CD4-positive, CD25-positive, alpha-beta regulatory T cell (primary cell): ENCODE measurements around the gene MEGF6. TPM values are rescaled to one million over a fixed set of nuclear protein-coding genes. Genes with fewer than 3 reads are reported as not detected.

Experiments
- ATAC-seq, 2 donors: fragments of 150-1000 bp; cut with Tn5 transposase; one replicate each; pipeline ENCODE4 v1.10.0; 2021; ENCODE audit warnings: low read depth in 2 of 2, moderate number of reproducible peaks in 2 of 2, moderate library complexity in 1 of 2
- DNase-seq, 3 donors: peaks; one replicate each; pipeline versions ENCODE4 v3.0.0 to v3.0.0-alpha.2; 2012 to 2022; ENCODE audit warnings: mixed read lengths in 1 of 3
- H3K27ac ChIP-seq: one replicate; pipeline ENCODE4 v1.7.0; 2013; ENCODE audit warnings: mild to moderate bottlenecking, low read length; ENCODE audit not compliant: insufficient read depth, poor library complexity, severe bottlenecking
- H3K27me3 ChIP-seq: one replicate; pipeline ENCODE4 v1.7.0; 2013; ENCODE audit warnings: low read length; ENCODE audit not compliant: control insufficient read depth, insufficient read depth
- H3K36me3 ChIP-seq: one replicate; pipeline ENCODE4 v1.7.0; 2013; ENCODE audit warnings: mild to moderate bottlenecking, low read length, moderate library complexity; ENCODE audit not compliant: control insufficient read depth, insufficient read depth
- H3K4me1 ChIP-seq: 2 replicates; pipeline ENCODE4 v1.7.0; 2013; ENCODE audit warnings: mild to moderate bottlenecking, low read length; ENCODE audit not compliant: insufficient read depth, control insufficient read depth, poor library complexity, severe bottlenecking
- H3K4me3 ChIP-seq: one replicate; pipeline ENCODE4 v1.7.0; 2013; ENCODE audit warnings: low read depth, mild to moderate bottlenecking, low read length, moderate library complexity
- H3K9me3 ChIP-seq, 2 experiments: 1 replicate in 1 of 2; 2 replicates in 1 of 2; pipeline ENCODE4 v1.7.0; 2013; ENCODE audit warnings: low read length in 2 of 2, mild to moderate bottlenecking in 1 of 2, moderate library complexity in 1 of 2; ENCODE audit not compliant: control insufficient read depth in 2 of 2
- H3K27ac Mint-ChIP-seq, 3 donors: one replicate each; pipeline ENCODE4 v1.8.0; 2020 to 2022; ENCODE audit warnings: mild to moderate bottlenecking in 3 of 3, mixed read lengths in 3 of 3, moderate library complexity in 2 of 3
- H3K27me3 Mint-ChIP-seq: one replicate; pipeline ENCODE4 v1.8.0; 2022; ENCODE audit warnings: mild to moderate bottlenecking, mixed read lengths
- H3K36me3 Mint-ChIP-seq: one replicate; pipeline ENCODE4 v1.8.0; 2020; ENCODE audit warnings: mixed read lengths
- H3K4me1 Mint-ChIP-seq, 4 donors: one replicate each; pipeline ENCODE4 v1.8.0; 2020 to 2022; ENCODE audit warnings: mixed read lengths in 4 of 4, mild to moderate bottlenecking in 1 of 4
- H3K4me3 Mint-ChIP-seq, 4 donors: one replicate each; pipeline ENCODE4 v1.8.0; 2020 to 2022; ENCODE audit warnings: mild to moderate bottlenecking in 4 of 4, mixed read lengths in 4 of 4, moderate library complexity in 3 of 4
- H3K9me3 Mint-ChIP-seq, 7 donors: one replicate each; pipeline ENCODE4 v1.8.0; 2020 to 2022; ENCODE audit warnings: mixed read lengths in 7 of 7, mild to moderate bottlenecking in 3 of 7, moderate library complexity in 2 of 7
- polyA plus RNA-seq, 4 donors: library from polyadenylated mRNA; unstranded; fragments of 300-500 nt; fragmentation: Illumina TruSeq; gene quantifications; one replicate each; pipeline ENCODE4 v1.2.3, GENCODE V29; 2021
- total RNA-seq: library from RNA; stranded (reverse); gene quantifications from one replicate; pipeline ENCODE4 v1.2.3, GENCODE V29; 2022

Gene MEGF6
- total and polyA plus RNA-seq, 5 donors from 2014 or later: 4.7 to 123 (median 6.8) TPM

DNA sequence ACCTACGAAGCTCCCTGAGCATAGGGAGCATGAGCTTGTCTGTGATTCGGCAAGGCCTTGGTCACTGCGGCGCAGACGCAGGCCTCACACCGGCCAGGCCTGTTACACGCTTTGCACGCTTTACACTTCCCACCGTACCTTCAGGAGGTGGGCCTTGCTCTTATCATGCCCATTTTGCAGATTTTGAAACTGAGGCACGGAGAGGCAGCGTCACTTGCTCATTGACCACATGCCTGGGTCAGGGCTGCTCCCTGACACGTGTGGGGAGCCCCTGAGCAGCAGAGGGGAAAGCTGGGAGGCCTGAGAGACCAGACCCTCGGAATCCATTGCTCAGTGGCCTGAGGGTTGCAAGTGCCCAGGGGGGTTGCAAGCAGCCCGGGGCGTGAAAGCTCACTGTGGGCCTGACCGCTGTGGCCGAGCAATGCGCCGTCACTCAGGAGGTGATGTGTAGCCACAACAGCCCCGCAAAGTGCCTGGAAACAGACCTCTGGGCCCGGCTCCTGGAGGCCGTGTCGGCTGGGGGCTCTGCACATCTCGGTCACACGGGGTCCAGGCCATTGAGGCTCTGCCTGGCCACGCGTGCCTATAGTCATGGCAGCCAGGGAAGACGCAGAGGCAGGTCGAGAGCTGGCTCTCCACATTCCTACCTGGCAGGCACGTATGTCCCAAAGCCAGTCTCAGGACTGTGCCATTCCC is 149.9 kb downstream of the MEGF6 start:
- H3K4me3 Mint-ChIP-seq: no peak overlapping the region
- no peak for ATAC-seq

DNA sequence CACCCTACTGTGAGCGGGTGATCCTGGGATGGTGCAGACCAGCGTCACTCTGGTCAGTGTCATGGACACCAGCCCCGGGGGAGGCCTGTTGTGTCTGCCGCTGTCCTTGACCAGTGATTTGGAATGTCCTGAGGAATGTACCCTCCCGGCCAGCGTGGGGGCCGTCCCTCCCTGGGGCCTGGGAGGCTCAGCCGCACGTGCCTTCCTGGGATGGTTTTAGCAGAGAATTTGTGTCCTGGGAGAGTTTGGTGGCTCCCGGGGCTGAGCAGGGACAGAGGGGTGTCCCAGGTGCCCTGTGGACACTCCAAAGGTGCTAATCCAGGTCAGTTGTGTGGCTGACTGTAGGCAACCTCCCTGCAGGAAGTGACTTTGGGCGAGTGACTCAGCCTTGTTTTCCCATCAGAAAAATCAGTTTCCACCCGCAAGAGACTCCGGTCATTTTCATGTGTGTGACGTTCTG is 150.6 kb downstream of the MEGF6 start:
- ATAC-seq: no peak
- no peaks in the 10 kb centered on the region for H3K27me3 Mint-ChIP-seq
- no peak for DNase-seq
- Histone ChIP-seq H3K27me3 (no peaks in the 10 kb centered on the region), H3K27ac (no peak overlapping the region), H3K4me1 (no peaks in the 10 kb centered on the region), H3K36me3 (no peaks in the 10 kb centered on the region), H3K9me3 (no peaks in the 10 kb centered on the region), H3K4me3 (no peak overlapping the region)
- no peak overlapping the region for H3K27ac Mint-ChIP-seq
- H3K4me1 Mint-ChIP-seq: no peaks in the 10 kb centered on the region
- no peaks in the 10 kb centered on the region for H3K36me3 Mint-ChIP-seq
- H3K4me3 Mint-ChIP-seq: no peak overlapping the region
- H3K9me3 Mint-ChIP-seq: no peaks in the 10 kb centered on the region

More for the DNA sequence above, 149.9 kb downstream of the MEGF6 start:
- Mint-ChIP-seq H3K4me1 (no peaks in the 10 kb centered on the region), H3K9me3 (no peaks in the 10 kb centered on the region), H3K27me3 (peaks cover 5% of the 10 kb centered on the region), H3K36me3 (no peaks in the 10 kb centered on the region), H3K27ac (no peak overlapping the region)
- no peak overlapping the region for H3K27ac ChIP-seq
- H3K36me3 ChIP-seq: no peaks in the 10 kb centered on the region
- no peak overlapping the region for H3K4me3 ChIP-seq
- H3K4me1 ChIP-seq: no peaks in the 10 kb centered on the region
- no peaks in the 10 kb centered on the region for H3K27me3 ChIP-seq
- DNase-seq: no peak
- no peaks in the 10 kb centered on the region for H3K9me3 ChIP-seq

DNA sequence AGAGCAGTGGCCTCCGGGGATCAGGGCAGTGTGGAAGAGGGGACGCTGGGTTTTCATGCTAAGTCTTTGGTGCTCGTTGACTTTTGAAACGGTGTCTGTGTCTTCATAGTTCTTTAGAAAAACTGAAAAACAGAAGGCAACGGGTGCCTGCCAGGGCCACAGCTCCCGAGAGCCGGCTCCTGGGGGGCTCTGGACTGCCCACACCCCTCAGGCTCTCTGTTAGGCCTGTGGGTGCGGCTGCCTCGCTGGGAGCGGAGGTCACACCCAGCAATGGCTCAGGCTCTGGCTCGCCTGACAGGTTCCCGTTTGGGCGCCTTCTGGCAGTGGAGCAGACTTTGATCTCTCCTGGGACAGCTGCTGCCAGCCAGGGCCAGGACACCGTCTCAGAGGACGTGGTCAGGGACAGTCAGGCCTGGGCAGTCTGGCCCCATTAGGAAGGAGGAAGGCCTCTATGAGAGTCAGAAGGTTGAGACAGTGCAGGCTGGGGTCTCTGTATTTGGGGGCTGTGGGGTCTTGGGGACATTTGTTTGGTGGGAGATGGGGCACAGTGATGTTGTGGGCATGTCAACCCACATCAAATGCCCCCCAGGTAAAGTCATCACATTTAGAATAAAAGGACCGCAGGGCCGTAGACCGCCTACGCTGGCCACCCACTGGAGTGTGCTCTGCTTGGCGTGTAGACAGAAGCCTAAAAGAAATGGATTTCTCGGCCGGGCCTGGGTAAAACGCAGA is 151.2 kb downstream of the MEGF6 start:
- Mint-ChIP-seq H3K4me3 (no peak overlapping the region), H3K27ac (peak overlapping the region in 1 of 3 donors; percentile 9), H3K27me3 (no peaks in the 10 kb centered on the region), H3K4me1 (peaks cover 0 to 4% (median 0%) of the 10 kb centered on the region in 4 donors), H3K9me3 (no peaks in the 10 kb centered on the region), H3K36me3 (no peaks in the 10 kb centered on the region)
- no peak for DNase-seq
- H3K9me3 ChIP-seq: no peaks in the 10 kb centered on the region
- no peak overlapping the region for H3K27ac ChIP-seq
- no peak for ATAC-seq
- H3K27me3 ChIP-seq: no peaks in the 10 kb centered on the region
- H3K4me3 ChIP-seq: no peak overlapping the region
- peaks cover under 1% of the 10 kb centered on the region for H3K4me1 ChIP-seq
- H3K36me3 ChIP-seq: no peaks in the 10 kb centered on the region

DNA sequence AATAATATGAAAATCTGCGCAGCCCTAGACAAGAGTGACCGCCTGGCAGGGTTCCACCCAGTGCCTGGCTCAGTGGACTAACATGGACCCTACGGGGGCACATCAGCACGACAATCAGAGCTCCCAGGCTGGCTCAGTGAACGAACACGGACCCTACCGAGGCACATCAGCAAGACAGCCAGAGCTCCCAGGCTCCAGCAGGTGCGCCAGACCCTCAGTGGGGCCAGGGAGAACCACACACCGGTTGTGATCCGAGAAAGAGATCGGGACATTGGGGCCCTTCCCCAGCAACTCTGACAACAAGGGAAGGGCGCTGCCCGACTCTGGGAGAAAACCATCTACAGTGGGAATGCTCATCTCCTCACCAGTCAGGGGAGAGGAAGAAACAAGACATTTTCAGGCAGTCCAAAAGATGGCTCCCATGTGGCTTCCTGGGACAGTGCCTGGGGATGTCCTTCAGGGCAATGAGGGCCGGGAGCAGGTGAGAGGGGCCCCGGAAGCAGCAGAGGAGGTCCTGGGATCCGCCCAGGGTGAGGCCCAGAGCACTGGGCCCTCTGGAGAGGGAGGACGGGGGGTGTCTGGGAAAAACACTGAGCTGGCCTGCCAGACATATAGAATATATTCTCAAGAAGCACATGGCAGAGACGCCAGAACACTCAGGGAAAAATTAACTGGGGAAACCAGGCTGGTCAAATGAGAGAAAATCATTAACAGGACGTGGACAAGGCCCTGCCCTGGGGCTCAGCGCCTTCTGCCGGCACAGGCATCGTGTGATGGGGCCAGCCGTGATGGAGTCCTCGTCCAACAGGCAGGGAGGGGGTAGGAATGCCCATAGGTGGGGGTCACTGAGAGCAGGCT is 152.0 kb downstream of the MEGF6 start:
- H3K36me3 ChIP-seq: no peaks in the 10 kb centered on the region
- Mint-ChIP-seq H3K27me3 (no peaks in the 10 kb centered on the region), H3K9me3 (no peaks in the 10 kb centered on the region), H3K4me3 (no peak overlapping the region), H3K4me1 (peaks cover 0 to 4% (median 0%) of the 10 kb centered on the region in 4 donors), H3K36me3 (no peaks in the 10 kb centered on the region), H3K27ac (peak overlapping the region in 1 of 3 donors; percentile 9)
- peaks cover 7% of the 10 kb centered on the region for H3K4me1 ChIP-seq
- ATAC-seq (no peak), DNase-seq (no peak)
- no peak overlapping the region for H3K4me3 ChIP-seq
- no peaks in the 10 kb centered on the region for H3K27me3 ChIP-seq
- no peak overlapping the region for H3K27ac ChIP-seq
- H3K9me3 ChIP-seq: no peaks in the 10 kb centered on the region

DNA sequence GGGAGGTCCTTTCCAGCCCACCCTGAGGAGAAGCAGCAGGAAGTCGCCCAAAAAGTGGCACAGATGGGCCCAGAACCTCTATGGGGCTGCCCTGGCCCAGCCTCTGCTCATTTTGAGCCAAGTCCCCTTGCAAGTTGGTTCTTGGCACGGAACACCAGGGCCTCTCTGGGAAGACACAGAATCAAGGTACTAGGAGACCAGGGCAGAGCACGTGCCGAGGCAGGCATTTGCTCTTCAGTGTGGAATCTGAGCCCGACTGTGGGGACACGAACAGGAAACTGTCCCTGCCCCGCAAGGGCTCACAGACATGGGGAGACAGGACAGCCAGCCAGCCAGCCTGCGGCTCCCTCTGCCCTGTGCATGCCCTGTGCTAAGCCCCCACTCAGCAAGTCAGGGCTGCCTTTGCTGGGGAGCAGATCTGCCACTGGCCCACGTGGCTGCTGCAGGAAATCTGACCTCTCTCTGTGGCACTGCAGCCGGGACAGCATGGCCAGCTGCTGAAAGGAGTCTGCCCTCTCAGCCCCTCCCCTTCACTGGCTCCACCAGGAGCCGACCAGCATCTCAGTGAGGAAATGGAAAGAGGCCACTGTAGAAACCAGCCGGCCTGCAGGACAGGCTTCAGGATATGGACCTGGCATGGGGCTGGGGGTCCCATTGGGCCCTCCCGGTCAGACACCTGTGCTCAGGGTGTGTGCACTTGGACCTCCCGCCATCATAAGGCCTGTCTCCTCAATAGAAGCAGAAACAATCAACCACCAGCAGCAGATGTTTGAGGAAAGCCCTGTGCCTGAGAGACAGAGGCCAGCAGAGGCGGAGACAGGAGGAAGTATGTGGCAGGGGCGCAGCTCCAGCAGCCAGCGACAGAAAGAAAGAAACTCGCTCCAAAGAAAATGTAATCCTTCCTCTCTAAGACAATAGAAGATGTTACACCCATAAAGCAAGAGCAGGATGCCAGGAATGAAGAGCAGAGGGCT is 153.1 kb downstream of the MEGF6 start:
- DNase-seq: no peak
- no peak for ATAC-seq
- no peaks in the 10 kb centered on the region for H3K9me3 Mint-ChIP-seq
- H3K4me3 Mint-ChIP-seq: no peak overlapping the region
- peaks cover 17% of the 10 kb centered on the region for H3K4me1 ChIP-seq
- no peaks in the 10 kb centered on the region for H3K36me3 Mint-ChIP-seq
- no peaks in the 10 kb centered on the region for H3K36me3 ChIP-seq
- no peak overlapping the region for H3K27ac ChIP-seq
- no peak overlapping the region for H3K4me3 ChIP-seq
- peaks cover 0 to 8% (median 0%) of the 10 kb centered on the region in 4 donors for H3K4me1 Mint-ChIP-seq
- no peaks in the 10 kb centered on the region for H3K9me3 ChIP-seq
- peaks cover 2% of the 10 kb centered on the region for H3K27me3 Mint-ChIP-seq
- peak overlapping the region in 2 of 3 donors; percentile 27 to 41 for H3K27ac Mint-ChIP-seq
- H3K27me3 ChIP-seq: no peaks in the 10 kb centered on the region

DNA sequence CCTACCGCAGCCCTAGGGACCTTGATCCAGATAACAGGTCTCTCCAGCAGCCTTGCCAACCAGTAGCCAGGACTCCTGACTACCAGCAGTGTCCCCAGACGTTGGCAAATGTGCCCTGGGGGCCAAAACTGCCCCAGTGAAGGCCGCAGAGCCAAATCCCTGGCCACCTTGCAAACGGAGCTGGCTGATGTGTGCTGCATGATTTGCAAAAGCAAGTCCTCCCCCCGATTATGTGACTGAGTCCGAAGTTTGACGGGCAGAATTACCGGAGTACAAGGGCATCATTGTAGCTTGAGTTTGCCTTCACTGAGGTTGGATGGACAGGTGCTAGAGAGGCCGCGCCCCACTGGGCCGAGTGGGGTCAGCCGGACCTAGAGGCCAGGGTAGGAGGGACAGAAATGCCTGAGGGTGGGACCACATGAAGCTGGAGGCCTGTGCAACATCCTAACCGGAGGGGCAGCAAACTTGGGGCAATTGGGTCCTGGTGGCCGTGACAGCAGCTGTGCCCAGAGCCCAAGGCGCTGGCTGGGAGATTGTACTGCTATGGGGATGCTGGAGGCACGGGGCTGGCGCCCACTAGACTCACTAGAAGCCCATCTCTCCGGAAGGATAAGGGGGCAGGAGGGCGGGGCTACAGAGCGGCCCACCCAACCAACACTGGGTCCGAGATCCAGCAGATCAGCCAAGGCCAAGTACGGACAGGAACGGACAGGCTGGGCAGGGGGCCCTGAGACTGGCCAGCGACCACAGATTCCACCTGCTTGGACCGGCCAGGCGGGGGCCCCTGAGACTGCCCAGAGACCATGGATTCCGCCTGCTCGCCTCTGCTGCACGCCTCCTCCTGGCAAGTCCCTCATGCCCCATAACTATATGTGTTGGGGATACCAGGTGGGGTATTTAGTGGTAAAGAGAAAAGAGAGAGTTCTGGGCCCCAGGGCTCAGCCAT is 154.1 kb downstream of the MEGF6 start:
- no peaks in the 10 kb centered on the region for H3K36me3 ChIP-seq
- no peak overlapping the region for H3K27ac ChIP-seq
- Mint-ChIP-seq H3K36me3 (no peaks in the 10 kb centered on the region), H3K4me3 (peak overlapping the region in 1 of 4 donors; percentile 63), H3K27me3 (peaks cover 5% of the 10 kb centered on the region), H3K9me3 (no peaks in the 10 kb centered on the region), H3K27ac (no peak overlapping the region), H3K4me1 (peaks cover 0 to 9% (median 0%) of the 10 kb centered on the region in 4 donors)
- ATAC-seq (no peak), DNase-seq (no peak)
- no peaks in the 10 kb centered on the region for H3K9me3 ChIP-seq
- peaks cover 19% of the 10 kb centered on the region for H3K4me1 ChIP-seq
- no peak overlapping the region for H3K4me3 ChIP-seq
- no peaks in the 10 kb centered on the region for H3K27me3 ChIP-seq
